GM12864 (cell line): ENCODE results near the gene SULT2B1.
A peak's percentile ranks its signal among the peaks of the same experiment; 100 is the strongest.

Source experiments
- DNase-seq: peaks from one replicate; pipeline ENCODE4 v3.0.0-alpha.2; 2011; ENCODE audit warnings: low read depth
- H3K4me3 ChIP-seq: 2 replicates; pipeline ENCODE4 v1.5.1; 2011; ENCODE audit warnings: mild to moderate bottlenecking, low read depth, low read length, control low read depth
- TF ChIP-seq, protein P1 (sequence below): IDR thresholded peaks from 2 replicates; pipeline ENCODE4 v1.5.1; 2011; ENCODE audit warnings: low read depth, mild to moderate bottlenecking, moderate library complexity, low read length, control low read depth, inconsistent platforms; ENCODE audit errors: missing control alignments

Gene SULT2B1

GRCh38 chr19:48551437-48552302 is at the start of gene SULT2B1:
Gene SULT2B1 (plus strand): TSS chr19:48552172. CDS start chr19:48552253, 81 bp downstream.
- no peak within 1 kb of the TSS for H3K4me3 ChIP-seq
- no peak for DNase-seq
- TF ChIP-seq, protein P1, sequence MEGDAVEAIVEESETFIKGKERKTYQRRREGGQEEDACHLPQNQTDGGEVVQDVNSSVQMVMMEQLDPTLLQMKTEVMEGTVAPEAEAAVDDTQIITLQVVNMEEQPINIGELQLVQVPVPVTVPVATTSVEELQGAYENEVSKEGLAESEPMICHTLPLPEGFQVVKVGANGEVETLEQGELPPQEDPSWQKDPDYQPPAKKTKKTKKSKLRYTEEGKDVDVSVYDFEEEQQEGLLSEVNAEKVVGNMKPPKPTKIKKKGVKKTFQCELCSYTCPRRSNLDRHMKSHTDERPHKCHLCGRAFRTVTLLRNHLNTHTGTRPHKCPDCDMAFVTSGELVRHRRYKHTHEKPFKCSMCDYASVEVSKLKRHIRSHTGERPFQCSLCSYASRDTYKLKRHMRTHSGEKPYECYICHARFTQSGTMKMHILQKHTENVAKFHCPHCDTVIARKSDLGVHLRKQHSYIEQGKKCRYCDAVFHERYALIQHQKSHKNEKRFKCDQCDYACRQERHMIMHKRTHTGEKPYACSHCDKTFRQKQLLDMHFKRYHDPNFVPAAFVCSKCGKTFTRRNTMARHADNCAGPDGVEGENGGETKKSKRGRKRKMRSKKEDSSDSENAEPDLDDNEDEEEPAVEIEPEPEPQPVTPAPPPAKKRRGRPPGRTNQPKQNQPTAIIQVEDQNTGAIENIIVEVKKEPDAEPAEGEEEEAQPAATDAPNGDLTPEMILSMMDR: no peak

GRCh38 chr19:48502350-48503018 is 49.5 kb upstream of the SULT2B1 start:
- H3K4me3 ChIP-seq: peak overlapping the region; percentile 13; the same call in 1 of the 2 replicates
- TF ChIP-seq, protein P1: no peak
- no peak for DNase-seq

- no peak for DNase-seq
- TF ChIP-seq, protein P1: peak; percentile 49
- no peak overlapping the region for H3K4me3 ChIP-seq
These were observed 45.7 kb upstream of the SULT2B1 start for GRCh38 chr19:48506138-48506733.

DNA sequence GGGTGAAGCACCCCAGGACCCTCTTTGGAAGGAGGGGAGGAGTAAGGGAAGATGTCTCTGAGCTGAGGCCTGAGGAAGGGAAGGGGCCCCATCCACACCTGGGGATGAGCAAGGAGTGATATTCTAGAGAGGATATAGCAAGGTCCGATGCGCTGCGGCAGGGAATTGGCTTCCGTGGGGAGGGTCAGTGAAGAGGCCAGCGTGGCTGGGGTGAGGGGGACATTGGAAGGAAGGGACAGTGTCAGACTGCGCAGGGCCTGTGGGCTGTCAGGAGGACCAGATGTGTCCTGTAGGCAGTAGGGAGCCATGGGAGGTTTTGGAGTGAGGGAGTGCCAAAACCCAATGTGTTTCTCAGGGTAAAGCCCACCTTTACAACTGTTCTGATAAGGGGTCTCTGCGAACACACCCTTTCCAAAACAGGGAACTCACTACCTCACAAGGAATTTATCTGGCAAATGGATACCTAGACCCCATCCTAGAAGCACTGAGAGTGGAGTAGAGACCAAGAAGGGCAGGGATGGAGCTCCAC is 44.0 kb upstream of the SULT2B1 start:
- TF ChIP-seq, protein P1: no peak
- no peak for DNase-seq
- no peak overlapping the region for H3K4me3 ChIP-seq

DNA sequence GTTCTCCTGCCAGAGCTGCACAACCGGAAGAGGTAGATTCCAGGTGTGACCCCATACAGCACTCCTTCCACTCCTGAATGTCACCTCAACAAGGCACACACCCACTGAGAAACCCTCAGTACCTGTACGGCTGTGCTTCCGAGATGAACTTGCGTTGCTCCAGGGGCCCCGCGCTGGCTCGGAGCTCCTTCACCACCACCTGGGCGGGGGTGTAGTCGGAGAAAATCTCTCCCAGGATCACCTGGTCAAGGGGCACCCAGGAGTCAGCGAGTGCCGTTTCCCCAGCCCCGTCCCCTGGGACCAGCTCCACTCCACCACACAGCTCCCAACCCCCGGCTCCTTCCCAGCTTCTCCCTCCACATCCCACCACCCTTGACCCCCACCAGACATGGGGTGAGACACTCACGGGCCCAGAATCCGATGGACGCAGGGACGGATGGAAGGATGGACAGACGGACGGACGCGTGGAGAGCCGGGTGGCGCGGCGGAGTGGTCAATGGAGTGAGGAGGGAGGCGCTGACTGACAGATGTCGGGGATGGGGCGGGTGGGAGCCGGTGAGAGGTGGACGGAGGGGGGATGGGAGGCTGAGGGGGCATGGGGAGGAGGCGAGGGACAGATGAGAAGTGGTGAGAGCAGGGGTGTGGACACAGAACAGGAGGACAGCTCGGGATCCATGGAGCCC is 43.1 kb upstream of the SULT2B1 start:
- TF ChIP-seq, protein P1: no peak
- no peak overlapping the region for H3K4me3 ChIP-seq
- no peak for DNase-seq

DNA sequence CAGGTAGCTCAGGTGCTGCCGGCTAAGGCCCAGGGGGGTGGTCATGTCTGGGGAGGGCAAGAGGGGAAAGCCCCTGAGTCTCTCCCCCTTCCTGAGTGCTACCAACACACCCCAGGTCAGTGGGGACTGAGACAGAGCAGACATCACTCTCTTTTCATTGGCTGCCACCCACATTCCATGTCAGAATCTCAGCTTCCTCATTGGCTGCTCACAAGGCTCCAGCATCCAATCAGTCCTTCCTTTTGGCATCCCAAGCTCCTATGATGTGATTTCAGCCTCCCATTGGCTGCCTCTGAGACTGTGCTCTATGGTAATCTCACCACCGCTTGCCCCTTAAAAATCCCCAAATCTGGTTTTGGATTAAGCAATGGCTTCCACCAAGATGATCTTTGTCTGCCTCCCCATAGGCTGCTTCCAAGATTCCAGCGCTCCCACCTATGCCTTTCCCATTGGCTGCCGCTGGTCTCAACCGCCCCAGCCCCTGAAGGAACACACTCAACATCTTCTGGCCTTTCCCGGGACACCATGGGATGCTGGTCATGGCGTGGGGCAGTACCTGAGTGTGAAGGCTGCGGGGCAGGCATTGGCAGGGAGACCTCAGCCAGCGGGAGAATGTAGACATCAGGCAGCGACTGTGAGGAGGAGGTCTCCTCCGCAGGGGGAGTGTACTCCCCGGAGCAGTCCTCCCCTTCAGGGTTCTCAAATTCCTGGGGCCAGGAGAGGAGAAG is 42.3 kb upstream of the SULT2B1 start:
- TF ChIP-seq, protein P1: no peak
- no peak overlapping the region for H3K4me3 ChIP-seq
- DNase-seq: no peak
